Measurements from ENCODE around the gene CACUL1. TPM values are rescaled to one million over a fixed set of nuclear protein-coding genes. Genes with fewer than 3 reads are reported as not detected.
A peak's percentile ranks its signal among the peaks of the same experiment; 100 is the strongest.

CACUL1 gene
- total RNA-seq, 1 donor from 2014 or later = 52.4 TPM

- H3K27ac Mint-ChIP-seq (ENCODE audit: unreplicated experiment) = no peak overlapping the region
- no peaks in the 10 kb centered on the region for H3K4me1 ChIP-seq (ENCODE audit: insufficient read depth, low read length)
- no peaks in the 10 kb centered on the region for H3K9me3 Mint-ChIP-seq (ENCODE audit: unreplicated experiment)
- no peaks in the 10 kb centered on the region for H3K36me3 Mint-ChIP-seq (ENCODE audit: low read depth, unreplicated experiment)
- H3K4me3 ChIP-seq (ENCODE audit: insufficient read depth, low read depth, low read length) = no peak overlapping the region
- H3K27me3 ChIP-seq (ENCODE audit: insufficient read depth, low read length) = no peaks in the 10 kb centered on the region
- H4K20me1 ChIP-seq (ENCODE audit: insufficient read depth, low read length) = peaks cover 8% of the 10 kb centered on the region
- no peak overlapping the region for H3K4me2 ChIP-seq (ENCODE audit: low read length)
- DNase-seq (ENCODE audit: low read depth) (no peak), FAIRE-seq (no peak)
- TF ChIP-seq, protein P1, sequence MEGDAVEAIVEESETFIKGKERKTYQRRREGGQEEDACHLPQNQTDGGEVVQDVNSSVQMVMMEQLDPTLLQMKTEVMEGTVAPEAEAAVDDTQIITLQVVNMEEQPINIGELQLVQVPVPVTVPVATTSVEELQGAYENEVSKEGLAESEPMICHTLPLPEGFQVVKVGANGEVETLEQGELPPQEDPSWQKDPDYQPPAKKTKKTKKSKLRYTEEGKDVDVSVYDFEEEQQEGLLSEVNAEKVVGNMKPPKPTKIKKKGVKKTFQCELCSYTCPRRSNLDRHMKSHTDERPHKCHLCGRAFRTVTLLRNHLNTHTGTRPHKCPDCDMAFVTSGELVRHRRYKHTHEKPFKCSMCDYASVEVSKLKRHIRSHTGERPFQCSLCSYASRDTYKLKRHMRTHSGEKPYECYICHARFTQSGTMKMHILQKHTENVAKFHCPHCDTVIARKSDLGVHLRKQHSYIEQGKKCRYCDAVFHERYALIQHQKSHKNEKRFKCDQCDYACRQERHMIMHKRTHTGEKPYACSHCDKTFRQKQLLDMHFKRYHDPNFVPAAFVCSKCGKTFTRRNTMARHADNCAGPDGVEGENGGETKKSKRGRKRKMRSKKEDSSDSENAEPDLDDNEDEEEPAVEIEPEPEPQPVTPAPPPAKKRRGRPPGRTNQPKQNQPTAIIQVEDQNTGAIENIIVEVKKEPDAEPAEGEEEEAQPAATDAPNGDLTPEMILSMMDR (IDR thresholded peaks at IDR 0.05; ENCODE audit: insufficient read depth, low read depth, low read length) = no peak
- TF ChIP-seq EZH2 (IDR thresholded peaks at IDR 0.05; ENCODE audit: insufficient read depth, low read length) = no peak
- H3K79me2 ChIP-seq (ENCODE audit: insufficient read depth, low read length) = peaks cover 12% of the 10 kb centered on the region
- H3K36me3 ChIP-seq (ENCODE audit: insufficient read depth, low read length) = no peaks in the 10 kb centered on the region
- no peaks in the 10 kb centered on the region for H3K4me1 Mint-ChIP-seq (ENCODE audit: low read depth, unreplicated experiment)
- H3K4me3 Mint-ChIP-seq (ENCODE audit: unreplicated experiment) = no peak overlapping the region
- H3K27me3 Mint-ChIP-seq (ENCODE audit: low read depth, unreplicated experiment) = no peaks in the 10 kb centered on the region
- H3K27ac ChIP-seq (ENCODE audit: low read depth, low read length) = no peak overlapping the region
- no peaks in the 10 kb centered on the region for H3K9me3 ChIP-seq (ENCODE audit: insufficient read depth, low read depth, low read length)
- H2AFZ ChIP-seq (ENCODE audit: low read depth, low read length) = no peak overlapping the region
- H3K9ac ChIP-seq (ENCODE audit: low read length) = no peak overlapping the region
These were observed 3.7 kb upstream of the CACUL1 start for GRCh38 chr10:118758449-118758848.

- Mint-ChIP-seq H3K27me3 (ENCODE audit: low read depth, unreplicated experiment) (no peaks in the 10 kb centered on the region), H3K27ac (ENCODE audit: unreplicated experiment) (peak overlapping the region; percentile 70), H3K9me3 (ENCODE audit: unreplicated experiment) (no peaks in the 10 kb centered on the region), H3K4me3 (ENCODE audit: unreplicated experiment) (peak overlapping the region; percentile 91), H3K4me1 (ENCODE audit: low read depth, unreplicated experiment) (peaks cover 13% of the 10 kb centered on the region), H3K36me3 (ENCODE audit: low read depth, unreplicated experiment) (peaks cover 5% of the 10 kb centered on the region)
- peak overlapping the region; percentile 92 for H2AFZ ChIP-seq (ENCODE audit: low read depth, low read length)
- H3K27me3 ChIP-seq (ENCODE audit: insufficient read depth, low read length) = no peaks in the 10 kb centered on the region
- peaks cover 10% of the 10 kb centered on the region for H3K4me1 ChIP-seq (ENCODE audit: insufficient read depth, low read length)
- peak overlapping the region; percentile 92 for H3K4me2 ChIP-seq (ENCODE audit: low read length)
- H3K27ac ChIP-seq (ENCODE audit: low read depth, low read length) = peak overlapping the region; percentile 84
- TF ChIP-seq, protein P1 (IDR thresholded peaks at IDR 0.05; ENCODE audit: insufficient read depth, low read depth, low read length) = no peak
- TF ChIP-seq EZH2 (IDR thresholded peaks at IDR 0.05; ENCODE audit: insufficient read depth, low read length) = no peak
- peaks cover 47% of the 10 kb centered on the region for H4K20me1 ChIP-seq (ENCODE audit: insufficient read depth, low read length)
- DNase-seq (ENCODE audit: low read depth) = peak; percentile 13
- no peaks in the 10 kb centered on the region for H3K36me3 ChIP-seq (ENCODE audit: insufficient read depth, low read length)
- no peak for FAIRE-seq
- H3K9ac ChIP-seq (ENCODE audit: low read length) = peak overlapping the region; percentile 95
- H3K9me3 ChIP-seq (ENCODE audit: insufficient read depth, low read depth, low read length) = no peaks in the 10 kb centered on the region
- H3K79me2 ChIP-seq (ENCODE audit: insufficient read depth, low read length) = peaks cover 55% of the 10 kb centered on the region
- H3K4me3 ChIP-seq (ENCODE audit: insufficient read depth, low read depth, low read length) = peak overlapping the region; percentile 98
These were observed 578 bp downstream of the CACUL1 start for GRCh38 chr10:118754229-118754555.

DNA sequence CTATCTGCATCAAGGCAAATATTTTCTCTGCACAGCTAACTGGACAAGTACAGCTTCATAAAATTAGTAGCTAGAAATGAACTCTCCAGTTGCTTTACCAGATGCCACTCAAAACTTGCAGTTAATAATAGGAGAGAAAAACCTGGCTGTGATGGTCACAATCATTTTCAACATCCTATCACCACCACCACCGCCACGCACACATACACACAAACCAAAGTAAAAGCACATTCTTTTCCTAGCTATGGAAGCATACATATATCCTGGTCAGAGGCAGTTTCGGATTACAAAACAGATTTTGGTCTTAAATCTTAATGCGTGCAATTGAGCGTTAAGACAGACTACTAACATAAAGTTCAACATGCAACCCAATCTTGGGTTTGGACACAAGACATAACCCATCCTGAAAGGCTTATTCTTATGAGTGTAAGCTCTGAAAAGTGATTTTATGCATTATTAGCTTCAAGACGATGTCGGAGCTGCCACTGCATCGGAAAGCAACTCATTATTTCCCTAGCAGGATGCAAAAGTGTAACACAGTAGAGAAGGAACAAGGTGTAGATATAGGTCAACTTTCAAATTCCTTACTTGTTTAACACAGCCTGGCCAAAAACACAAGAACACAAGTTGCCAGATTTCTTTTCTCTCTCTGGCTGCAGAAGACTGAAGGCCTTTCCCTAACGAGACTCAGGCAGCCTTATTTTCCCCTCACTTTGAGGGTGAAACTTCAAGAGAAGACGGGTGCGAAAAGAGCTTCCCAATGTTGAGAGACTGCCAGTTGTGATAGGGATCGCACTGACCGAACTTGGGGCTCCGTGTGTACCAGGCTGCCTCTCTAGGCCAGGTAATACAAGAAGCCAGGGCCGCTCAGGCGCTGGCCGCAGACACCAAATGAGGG is 1.2 kb downstream of the CACUL1 start:
- H3K4me2 ChIP-seq (ENCODE audit: low read length) = peak overlapping the region; percentile 92
- no peaks in the 10 kb centered on the region for H3K27me3 ChIP-seq (ENCODE audit: insufficient read depth, low read length)
- H3K9ac ChIP-seq (ENCODE audit: low read length) = peak overlapping the region; percentile 95
- H3K27me3 Mint-ChIP-seq (ENCODE audit: low read depth, unreplicated experiment) = no peaks in the 10 kb centered on the region
- peaks cover 5% of the 10 kb centered on the region for H3K36me3 Mint-ChIP-seq (ENCODE audit: low read depth, unreplicated experiment)
- no peaks in the 10 kb centered on the region for H3K9me3 Mint-ChIP-seq (ENCODE audit: unreplicated experiment)
- peak overlapping the region; percentile 70 for H3K27ac Mint-ChIP-seq (ENCODE audit: unreplicated experiment)
- peaks cover 61% of the 10 kb centered on the region for H3K79me2 ChIP-seq (ENCODE audit: insufficient read depth, low read length)
- peak overlapping the region; percentile 84 for H3K27ac ChIP-seq (ENCODE audit: low read depth, low read length)
- peak overlapping the region; percentile 92 for H2AFZ ChIP-seq (ENCODE audit: low read depth, low read length)
- H3K4me1 Mint-ChIP-seq (ENCODE audit: low read depth, unreplicated experiment) = peaks cover 13% of the 10 kb centered on the region
- no peak for FAIRE-seq
- peaks cover 10% of the 10 kb centered on the region for H3K4me1 ChIP-seq (ENCODE audit: insufficient read depth, low read length)
- H4K20me1 ChIP-seq (ENCODE audit: insufficient read depth, low read length) = peaks cover 53% of the 10 kb centered on the region
- peak; percentile 37 for DNase-seq (ENCODE audit: low read depth)
- H3K4me3 Mint-ChIP-seq (ENCODE audit: unreplicated experiment) = peak overlapping the region; percentile 91
- H3K9me3 ChIP-seq (ENCODE audit: insufficient read depth, low read depth, low read length) = no peaks in the 10 kb centered on the region
- TF ChIP-seq, protein P1 (IDR thresholded peaks at IDR 0.05; ENCODE audit: insufficient read depth, low read depth, low read length) = no peak
- TF ChIP-seq EZH2 (IDR thresholded peaks at IDR 0.05; ENCODE audit: insufficient read depth, low read length) = no peak
- peak overlapping the region; percentile 98 for H3K4me3 ChIP-seq (ENCODE audit: insufficient read depth, low read depth, low read length)
- H3K36me3 ChIP-seq (ENCODE audit: insufficient read depth, low read length) = no peaks in the 10 kb centered on the region

All from astrocyte (in vitro differentiated cells and primary cell).